HL-60 (cell line): ENCODE data around the gene DSCAML1.

Source experiments
- DNase-seq, 2 experiments: peaks; one replicate each; pipeline ENCODE4 v3.0.0-alpha.2; 2010 to 2020; ENCODE audit warnings: low read depth in 1 of 2, low spot score in 1 of 2
- H3K27ac ChIP-seq: fragments of 250-450 bp; sonication (Bioruptor Pico); replicated peaks from 2 replicates; pipeline ENCODE4 v1.5.1; 2020; ENCODE audit warnings: mild to moderate bottlenecking, moderate library complexity
- H3K27me3 ChIP-seq: fragments of 250-450 bp; sonication (Bioruptor Pico); 2 replicates; pipeline ENCODE4 v1.5.1; 2021; ENCODE audit warnings: mild to moderate bottlenecking, moderate library complexity; ENCODE audit not compliant: insufficient read depth, poor library complexity, severe bottlenecking
- H3K4me3 ChIP-seq: replicated peaks from 2 replicates; pipeline ENCODE4 v1.5.1; 2011; ENCODE audit warnings: mild to moderate bottlenecking, control low read depth, low read length; ENCODE audit not compliant: insufficient read depth
- CTCF ChIP-seq: IDR thresholded peaks from one replicate; pipeline ENCODE4 v1.5.1; 2011; ENCODE audit warnings: low read length, control low read depth, inconsistent platforms; ENCODE audit not compliant: insufficient read depth
- GABPA ChIP-seq: IDR thresholded peaks from 2 replicates; pipeline ENCODE4 v1.6.1; 2012; ENCODE audit warnings: low read depth
- POLR2AphosphoS5 ChIP-seq: IDR thresholded peaks from 2 replicates; pipeline ENCODE4 v1.6.1; 2012; ENCODE audit warnings: low read depth
- REST ChIP-seq: IDR thresholded peaks from 2 replicates; pipeline ENCODE4 v1.6.1; 2012; ENCODE audit warnings: low read depth; ENCODE audit not compliant: insufficient replicate concordance
- SPI1 ChIP-seq: IDR thresholded peaks from 2 replicates; pipeline ENCODE4 v1.6.1; 2012; ENCODE audit warnings: low read depth, mild to moderate bottlenecking, borderline replicate concordance

Gene DSCAML1

GRCh38 chr11:117613521-117613920, 183.5 kb downstream of the DSCAML1 start:
- H3K27me3 ChIP-seq, result peaks cover 5% of the 10 kb centered on the region
- DNase-seq, result no peak
- no peak overlapping the region for H3K27ac ChIP-seq
- TF ChIP-seq SPI1 (no peak), GABPA (no peak), REST (no peak), POLR2AphosphoS5 (no peak), CTCF (no peak)
- no peak overlapping the region for H3K4me3 ChIP-seq

- no peak for TF ChIP-seq POLR2AphosphoS5
- TF ChIP-seq REST, result no peak
- no peak for TF ChIP-seq GABPA
- no peak for TF ChIP-seq SPI1
- no peak for TF ChIP-seq CTCF
- Histone ChIP-seq H3K27ac (no peak overlapping the region), H3K4me3 (no peak overlapping the region), H3K27me3 (peaks cover 5% of the 10 kb centered on the region)
- DNase-seq, result no peak
Observed at GRCh38 chr11:117612177-117612576, 184.8 kb downstream of the DSCAML1 start.

GRCh38 chr11:117610901-117611300, 186.1 kb downstream of the DSCAML1 start:
- TF ChIP-seq REST, result no peak
- TF ChIP-seq POLR2AphosphoS5, result no peak
- TF ChIP-seq SPI1, result no peak
- TF ChIP-seq CTCF, result no peak
- no peak for TF ChIP-seq GABPA
- no peak overlapping the region for H3K27ac ChIP-seq
- peaks cover 5% of the 10 kb centered on the region for H3K27me3 ChIP-seq
- DNase-seq, result no peak
- no peak overlapping the region for H3K4me3 ChIP-seq
